ENCODE data around the gene SAMHD1. TPM values are rescaled to one million over a fixed set of nuclear protein-coding genes. Genes with fewer than 3 reads are reported as not detected.
"Not testable (repeated sequence)": the region's sequence is repeated elsewhere in the genome, so short reads cannot be mapped to it uniquely, and the experiment has no call there.

The SAMHD1 gene
- total and polyA plus RNA-seq, 2 of the 8 experiments (the other 6 are each of a cell fraction or from before 2014, with no cell fraction given), result 22.0 to 37.1 TPM

DNA sequence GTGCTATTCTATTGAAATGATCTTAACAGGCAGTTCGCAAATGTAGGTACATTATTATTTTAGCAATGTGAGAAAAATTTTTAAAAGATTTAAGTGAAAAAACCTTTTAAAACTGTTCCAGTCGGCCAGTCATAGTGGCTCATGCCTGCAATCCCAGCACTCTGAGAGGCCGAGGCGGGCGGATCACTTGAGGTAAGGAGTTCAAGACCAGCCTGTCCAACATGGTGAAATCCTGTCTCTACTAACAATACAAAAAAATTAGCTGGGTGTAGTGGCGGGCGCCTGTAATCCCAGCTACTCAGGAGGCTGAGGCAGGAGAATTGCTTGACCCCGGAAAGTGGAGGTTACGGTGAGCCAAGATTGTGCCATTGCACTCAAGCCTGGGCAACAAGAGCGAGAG, 45.9 kb downstream of the SAMHD1 start:
- H4K91ac ChIP-seq (replicated peaks; ENCODE audit: insufficient read length, low read length); H3K9ac ChIP-seq (replicated peaks in 1 of 4; ENCODE audit: extremely low read depth in 1 of 4, low read depth in 3 of 4, low read length in 3 of 4); H3K4me2 ChIP-seq (ENCODE audit: insufficient read depth in 1 of 2, low read depth in 2 of 2, low read length in 2 of 2); H3K4me1 ChIP-seq (replicated peaks in 1 of 4; ENCODE audit: control insufficient read depth in 3 of 4, insufficient read depth in 4 of 4, low read length in 3 of 4); H3K27ac ChIP-seq (ENCODE audit: low read depth, low read length); POLR2A ChIA-PET (ENCODE audit: partially characterized antibody); H2AFZ ChIP-seq (ENCODE audit: low read length); H3K18ac ChIP-seq (ENCODE audit: extremely low read depth, low read length); DNase-seq (ENCODE audit: low read depth in 1 of 2, low spot score in 2 of 2); H4K8ac ChIP-seq (ENCODE audit: extremely low read depth, insufficient read depth, low read length); H3K4ac ChIP-seq (replicated peaks; ENCODE audit: insufficient read length, low read depth, low read length); H2BK12ac ChIP-seq (ENCODE audit: low read depth, low read length); H3K79me1 ChIP-seq (ENCODE audit: low read depth, low read length); H3K14ac ChIP-seq (ENCODE audit: insufficient read length); H3K56ac ChIP-seq (replicated peaks; ENCODE audit: insufficient read length, low read depth, low read length); H2BK15ac ChIP-seq (ENCODE audit: low read length); H2BK120ac ChIP-seq (replicated peaks; ENCODE audit: low read depth, low read length); H3K23me2 ChIP-seq (ENCODE audit: low read depth, low read length); H3K23ac ChIP-seq (ENCODE audit: insufficient read length); H3K27me3 ChIP-seq (replicated peaks in 1 of 4; ENCODE audit: control insufficient read depth in 3 of 4, extremely low read depth in 1 of 4, insufficient read depth in 3 of 4, low read length in 3 of 4); H4K20me1 ChIP-seq (replicated peaks in 1 of 2; ENCODE audit: control insufficient read depth in 1 of 2, insufficient read depth in 2 of 2, low read length in 2 of 2); H2AK5ac ChIP-seq (ENCODE audit: low read depth, low read length); FAIRE-seq; H3K9me3 ChIP-seq (ENCODE audit: insufficient read depth in 2 of 2, low read depth in 1 of 2, low read length in 1 of 2); H2BK5ac ChIP-seq (ENCODE audit: low read depth, low read length); H2BK20ac ChIP-seq (ENCODE audit: low read length); H4K5ac ChIP-seq (ENCODE audit: insufficient read length, low read depth, low read length); H3K79me2 ChIP-seq (ENCODE audit: control insufficient read depth in 1 of 2, insufficient read depth in 2 of 2, low read length in 2 of 2); H3K4me3 ChIP-seq (ENCODE audit: extremely low read depth in 1 of 4, insufficient read depth in 2 of 4, low read depth in 3 of 4, low read length in 4 of 4): not testable (repeated sequence)
- H3K36me3 ChIP-seq (ENCODE audit: control insufficient read depth in 2 of 4, insufficient read depth in 4 of 4, low read length in 3 of 4), result peaks cover 4 to 60% (median 6%) of the 10 kb centered on the region in 4 experiments; a peak in 7 of 8 replicates
- 91% methylated on average over 10 of the region's 10 CpGs; no CpG with 5 or more reads in 1 of the 2 experiments for WGBS, 2 experiments (ENCODE audit: extremely low coverage in 1 of 2, insufficient coverage in 1 of 2, insufficient read length in 1 of 2, insufficient replicate concordance in 2 of 2, low coverage in 1 of 2, low lambda C conversion rate in 2 of 2, missing lambda C conversion rate in 1 of 2)
- CTCF ChIA-PET (ENCODE audit: partially characterized antibody), result interaction anchor here (0.6 to 1.3 kb wide), 3 partner anchors 12 to 25 kb away, joined by 3 to 5 read pairs (median 3); no protein-coding TSS in a partner anchor
